NCI-H187 (cell line): Measurements from ENCODE around the gene SETDB2.
"Not testable (repeated sequence)": the region's sequence is repeated elsewhere in the genome, so short reads cannot be mapped to it uniquely, and the experiment has no call there.

Experiments used
- DNase-seq, 2 experiments: peaks; one replicate each; lab custom pipeline; 2025; lab: John Stamatoyannopoulos, UW

SETDB2 gene

GRCh38 chr13:49472186-49472585 lies 28.1 kb downstream of the SETDB2 start:
- DNase-seq: no peak

GRCh38 chr13:49476529-49476928 lies 32.5 kb downstream of the SETDB2 start:
- no peak for DNase-seq

GRCh38 chr13:49481788-49482187 lies 37.7 kb downstream of the SETDB2 start:
- DNase-seq: no peak

GRCh38 chr13:49488563-49488962 lies 44.5 kb downstream of the SETDB2 start:
- DNase-seq: no peak

- DNase-seq: no peak
Observed at GRCh38 chr13:49494645-49495044, 50.6 kb downstream of the SETDB2 start.

GRCh38 chr13:49495783-49496762 lies 52.0 kb downstream of the SETDB2 start, which contains the start of gene PHF11:
PHF11 (plus strand) TSS chr13:49495953; CDS start chr13:49496002, 49 bp downstream.
- peak in 1 of 2 experiments; percentile 25 for DNase-seq

- not testable (repeated sequence) for DNase-seq
Observed at GRCh38 chr13:49496837-49497236, 52.8 kb downstream of the SETDB2 start.

GRCh38 chr13:49497272-49497671 lies 53.2 kb downstream of the SETDB2 start:
- no peak for DNase-seq

- DNase-seq: no peak
Observed at GRCh38 chr13:49498206-49498605, 54.1 kb downstream of the SETDB2 start.

- DNase-seq: no peak
Observed at GRCh38 chr13:49499889-49500660, 56.0 kb downstream of the SETDB2 start.

GRCh38 chr13:49502954-49503353 lies 58.9 kb downstream of the SETDB2 start:
- DNase-seq: no peak

GRCh38 chr13:49503951-49504350 lies 59.9 kb downstream of the SETDB2 start:
- DNase-seq: no peak

- no peak for DNase-seq
Observed at GRCh38 chr13:49512578-49512977, 68.5 kb downstream of the SETDB2 start.

GRCh38 chr13:49516467-49516866 lies 72.4 kb downstream of the SETDB2 start:
- DNase-seq: no peak

GRCh38 chr13:49517461-49517860 lies 73.4 kb downstream of the SETDB2 start:
- DNase-seq: no peak

GRCh38 chr13:49521224-49521623 lies 77.2 kb downstream of the SETDB2 start:
- peak in 1 of 2 experiments; percentile 10 for DNase-seq

GRCh38 chr13:49524740-49525501 lies 80.8 kb downstream of the SETDB2 start:
- DNase-seq: no peak

GRCh38 chr13:49527123-49527522 lies 83.0 kb downstream of the SETDB2 start:
- no peak for DNase-seq

GRCh38 chr13:49528161-49528560 lies 84.1 kb downstream of the SETDB2 start:
- DNase-seq: no peak

- DNase-seq: no peak
Observed at GRCh38 chr13:49530457-49530856, 86.4 kb downstream of the SETDB2 start.

- no peak for DNase-seq
Observed at GRCh38 chr13:49532593-49532992, 88.5 kb downstream of the SETDB2 start.

GRCh38 chr13:49533011-49533410 lies 88.9 kb downstream of the SETDB2 start:
- DNase-seq: no peak
